Measurements from ENCODE around the gene EFHD2. TPM values are rescaled to one million over a fixed set of nuclear protein-coding genes. Genes with fewer than 3 reads are reported as not detected.

Gene EFHD2
- total RNA-seq, 1 donor from 2014 or later = 26.0 TPM

- no peak overlapping the region for H3K4me3 Mint-ChIP-seq (ENCODE audit: unreplicated experiment)
- no peak for TF ChIP-seq CTCF (IDR thresholded peaks at IDR 0.05; ENCODE audit: insufficient read depth, low read depth, low read length)
- Histone ChIP-seq H3K9me3 (ENCODE audit: insufficient read depth, low read depth, low read length) (no peaks in the 10 kb centered on the region), H3K27ac (ENCODE audit: low read depth, low read length) (no peak overlapping the region), H3K4me3 (ENCODE audit: insufficient read depth, low read depth, low read length) (no peak overlapping the region), H3K79me2 (ENCODE audit: insufficient read depth, low read length) (no peaks in the 10 kb centered on the region), H3K27me3 (ENCODE audit: insufficient read depth, low read length) (no peaks in the 10 kb centered on the region), H3K36me3 (ENCODE audit: insufficient read depth, low read length) (no peaks in the 10 kb centered on the region), H3K9ac (ENCODE audit: low read length) (no peak overlapping the region), H4K20me1 (ENCODE audit: insufficient read depth, low read length) (no peaks in the 10 kb centered on the region), H3K4me2 (ENCODE audit: low read length) (no peak overlapping the region), H3K4me1 (ENCODE audit: insufficient read depth, low read length) (peaks cover 11% of the 10 kb centered on the region), H2AFZ (ENCODE audit: low read depth, low read length) (no peak overlapping the region)
- H3K9me3 Mint-ChIP-seq (ENCODE audit: unreplicated experiment) = peaks cover 6% of the 10 kb centered on the region
- no peaks in the 10 kb centered on the region for H3K36me3 Mint-ChIP-seq (ENCODE audit: low read depth, unreplicated experiment)
- H3K27me3 Mint-ChIP-seq (ENCODE audit: low read depth, unreplicated experiment) = peaks cover 5% of the 10 kb centered on the region
- no peak for DNase-seq (ENCODE audit: low read depth)
- no peak for FAIRE-seq
- peaks cover 2% of the 10 kb centered on the region for H3K4me1 Mint-ChIP-seq (ENCODE audit: low read depth, unreplicated experiment)
- no peak overlapping the region for H3K27ac Mint-ChIP-seq (ENCODE audit: unreplicated experiment)
Measured at GRCh38 chr1:15452866-15453571, 43.3 kb downstream of the EFHD2 start.

GRCh38 chr1:15453734-15454133 lies 44.0 kb downstream of the EFHD2 start:
- Histone ChIP-seq H3K9me3 (ENCODE audit: insufficient read depth, low read depth, low read length) (no peaks in the 10 kb centered on the region), H2AFZ (ENCODE audit: low read depth, low read length) (no peak overlapping the region), H3K4me3 (ENCODE audit: insufficient read depth, low read depth, low read length) (no peak overlapping the region), H4K20me1 (ENCODE audit: insufficient read depth, low read length) (no peaks in the 10 kb centered on the region), H3K27me3 (ENCODE audit: insufficient read depth, low read length) (no peaks in the 10 kb centered on the region), H3K4me1 (ENCODE audit: insufficient read depth, low read length) (peaks cover 11% of the 10 kb centered on the region), H3K4me2 (ENCODE audit: low read length) (peak overlapping the region; percentile 37), H3K79me2 (ENCODE audit: insufficient read depth, low read length) (no peaks in the 10 kb centered on the region), H3K27ac (ENCODE audit: low read depth, low read length) (peak overlapping the region; percentile 19), H3K36me3 (ENCODE audit: insufficient read depth, low read length) (no peaks in the 10 kb centered on the region), H3K9ac (ENCODE audit: low read length) (peak overlapping the region; percentile 26)
- FAIRE-seq = no peak
- DNase-seq (ENCODE audit: low read depth) = no peak
- Mint-ChIP-seq H3K27ac (ENCODE audit: unreplicated experiment) (no peak overlapping the region), H3K4me1 (ENCODE audit: low read depth, unreplicated experiment) (peaks cover 2% of the 10 kb centered on the region), H3K36me3 (ENCODE audit: low read depth, unreplicated experiment) (no peaks in the 10 kb centered on the region), H3K9me3 (ENCODE audit: unreplicated experiment) (peaks cover 6% of the 10 kb centered on the region), H3K4me3 (ENCODE audit: unreplicated experiment) (no peak overlapping the region), H3K27me3 (ENCODE audit: low read depth, unreplicated experiment) (peaks cover 5% of the 10 kb centered on the region)
- TF ChIP-seq EZH2 (IDR thresholded peaks at IDR 0.05; ENCODE audit: insufficient read depth, low read length) = no peak
- no peak for TF ChIP-seq CTCF (IDR thresholded peaks at IDR 0.05; ENCODE audit: insufficient read depth, low read depth, low read length)

- Histone ChIP-seq H2AFZ (ENCODE audit: low read depth, low read length) (no peak overlapping the region), H3K4me2 (ENCODE audit: low read length) (peak overlapping the region; percentile 37), H3K4me3 (ENCODE audit: insufficient read depth, low read depth, low read length) (no peak overlapping the region), H4K20me1 (ENCODE audit: insufficient read depth, low read length) (no peaks in the 10 kb centered on the region), H3K36me3 (ENCODE audit: insufficient read depth, low read length) (no peaks in the 10 kb centered on the region), H3K27me3 (ENCODE audit: insufficient read depth, low read length) (no peaks in the 10 kb centered on the region), H3K27ac (ENCODE audit: low read depth, low read length) (peak overlapping the region; percentile 19), H3K9me3 (ENCODE audit: insufficient read depth, low read depth, low read length) (no peaks in the 10 kb centered on the region), H3K79me2 (ENCODE audit: insufficient read depth, low read length) (no peaks in the 10 kb centered on the region), H3K4me1 (ENCODE audit: insufficient read depth, low read length) (peaks cover 11% of the 10 kb centered on the region), H3K9ac (ENCODE audit: low read length) (peak overlapping the region; percentile 26)
- Mint-ChIP-seq H3K4me3 (ENCODE audit: unreplicated experiment) (no peak overlapping the region), H3K4me1 (ENCODE audit: low read depth, unreplicated experiment) (peaks cover 2% of the 10 kb centered on the region), H3K27me3 (ENCODE audit: low read depth, unreplicated experiment) (peaks cover 5% of the 10 kb centered on the region), H3K9me3 (ENCODE audit: unreplicated experiment) (peaks cover 6% of the 10 kb centered on the region), H3K27ac (ENCODE audit: unreplicated experiment) (no peak overlapping the region), H3K36me3 (ENCODE audit: low read depth, unreplicated experiment) (no peaks in the 10 kb centered on the region)
- peak; percentile 29 for FAIRE-seq
- DNase-seq (ENCODE audit: low read depth) = peak; percentile 78
- TF ChIP-seq CTCF (IDR thresholded peaks at IDR 0.05; ENCODE audit: insufficient read depth, low read depth, low read length) (no peak), EZH2 (IDR thresholded peaks at IDR 0.05; ENCODE audit: insufficient read depth, low read length) (no peak)
Measured at GRCh38 chr1:15454256-15454655, 44.6 kb downstream of the EFHD2 start.
